ENCODE data around the gene NIM1K. TPM values are rescaled to one million over a fixed set of nuclear protein-coding genes. Genes with fewer than 3 reads are reported as not detected.

NIM1K gene
- total RNA-seq, 1 experiment from 2014 or later, result 0.26 TPM

DNA sequence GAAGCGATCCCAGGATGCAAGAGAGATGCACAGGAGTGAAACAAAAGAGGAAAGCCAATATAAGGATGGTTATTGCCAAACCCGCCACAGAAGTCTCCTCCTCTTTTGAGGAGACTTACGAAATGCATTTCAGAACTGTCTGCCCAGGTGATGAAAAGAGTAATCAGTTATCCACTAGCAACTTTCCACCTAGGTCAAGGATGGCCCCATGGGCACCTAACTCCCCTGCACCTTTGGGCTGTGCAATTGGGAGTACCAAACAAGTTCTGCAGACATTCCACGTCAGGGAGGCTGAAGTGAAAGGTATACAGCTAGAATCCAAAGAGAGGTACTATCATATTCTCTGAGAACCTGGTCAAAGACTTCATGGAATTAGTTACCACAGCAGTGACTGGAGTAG is 95.5 kb downstream of the NIM1K start:
- intact Hi-C loops (cut with micrococcal nuclease; ENCODE audit: unreplicated experiment), result no loop called here
- TF ChIP-seq, protein P1, sequence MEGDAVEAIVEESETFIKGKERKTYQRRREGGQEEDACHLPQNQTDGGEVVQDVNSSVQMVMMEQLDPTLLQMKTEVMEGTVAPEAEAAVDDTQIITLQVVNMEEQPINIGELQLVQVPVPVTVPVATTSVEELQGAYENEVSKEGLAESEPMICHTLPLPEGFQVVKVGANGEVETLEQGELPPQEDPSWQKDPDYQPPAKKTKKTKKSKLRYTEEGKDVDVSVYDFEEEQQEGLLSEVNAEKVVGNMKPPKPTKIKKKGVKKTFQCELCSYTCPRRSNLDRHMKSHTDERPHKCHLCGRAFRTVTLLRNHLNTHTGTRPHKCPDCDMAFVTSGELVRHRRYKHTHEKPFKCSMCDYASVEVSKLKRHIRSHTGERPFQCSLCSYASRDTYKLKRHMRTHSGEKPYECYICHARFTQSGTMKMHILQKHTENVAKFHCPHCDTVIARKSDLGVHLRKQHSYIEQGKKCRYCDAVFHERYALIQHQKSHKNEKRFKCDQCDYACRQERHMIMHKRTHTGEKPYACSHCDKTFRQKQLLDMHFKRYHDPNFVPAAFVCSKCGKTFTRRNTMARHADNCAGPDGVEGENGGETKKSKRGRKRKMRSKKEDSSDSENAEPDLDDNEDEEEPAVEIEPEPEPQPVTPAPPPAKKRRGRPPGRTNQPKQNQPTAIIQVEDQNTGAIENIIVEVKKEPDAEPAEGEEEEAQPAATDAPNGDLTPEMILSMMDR (IDR thresholded peaks at IDR 0.05; ENCODE audit: unreplicated experiment), result no peak
- DNase-seq, result no peak
- Mint-ChIP-seq H3K27ac (ENCODE audit: unreplicated experiment) (peak overlapping the region; percentile 83), H3K27me3 (ENCODE audit: unreplicated experiment) (no peaks in the 10 kb centered on the region), H3K4me1 (ENCODE audit: low read depth, unreplicated experiment) (peaks cover 9% of the 10 kb centered on the region), H3K4me3 (ENCODE audit: low read depth, unreplicated experiment) (no peak overlapping the region), H3K36me3 (ENCODE audit: insufficient read depth, unreplicated experiment) (peaks cover 94% of the 10 kb centered on the region), H3K9me3 (ENCODE audit: low read depth, unreplicated experiment) (no peaks in the 10 kb centered on the region)
- no TSS peak for BruUV-seq (replicated peaks)
- CTCF ChIA-PET, result no interaction called here

GRCh38 chr5:43288269-43288831 is 96.3 kb downstream of the NIM1K start:
- H3K4me3 Mint-ChIP-seq (ENCODE audit: low read depth, unreplicated experiment), result no peak overlapping the region
- no peaks in the 10 kb centered on the region for H3K27me3 Mint-ChIP-seq (ENCODE audit: unreplicated experiment)
- H3K27ac Mint-ChIP-seq (ENCODE audit: unreplicated experiment), result peak overlapping the region; percentile 57
- peaks cover 96% of the 10 kb centered on the region for H3K36me3 Mint-ChIP-seq (ENCODE audit: insufficient read depth, unreplicated experiment)
- no TSS peak for BruUV-seq (replicated peaks)
- peaks cover 9% of the 10 kb centered on the region for H3K4me1 Mint-ChIP-seq (ENCODE audit: low read depth, unreplicated experiment)
- DNase-seq, result no peak
- intact Hi-C loops (cut with micrococcal nuclease; ENCODE audit: unreplicated experiment), result no loop called here
- no peaks in the 10 kb centered on the region for H3K9me3 Mint-ChIP-seq (ENCODE audit: low read depth, unreplicated experiment)
- CTCF ChIA-PET, result no interaction called here
- TF ChIP-seq, protein P1 (IDR thresholded peaks at IDR 0.05; ENCODE audit: unreplicated experiment), result no peak

GRCh38 chr5:43290726-43291125 is 98.7 kb downstream of the NIM1K start:
- TF ChIP-seq, protein P1 (IDR thresholded peaks at IDR 0.05; ENCODE audit: unreplicated experiment), result no peak
- intact Hi-C loops (cut with micrococcal nuclease; ENCODE audit: unreplicated experiment), result loop anchor here (5.0 kb wide), 1 partner anchor 192 kb away; the partner anchor contains the start of gene TMEM267
- no peaks in the 10 kb centered on the region for H3K9me3 Mint-ChIP-seq (ENCODE audit: low read depth, unreplicated experiment)
- CTCF ChIA-PET, result interaction anchor here (0.6 kb wide), 1 partner anchor 65 kb away, joined by 3 read pairs; no protein-coding TSS in a partner anchor
- BruUV-seq (replicated peaks), result no TSS peak
- no peaks in the 10 kb centered on the region for H3K27me3 Mint-ChIP-seq (ENCODE audit: unreplicated experiment)
- H3K4me3 Mint-ChIP-seq (ENCODE audit: low read depth, unreplicated experiment), result no peak overlapping the region
- H3K27ac Mint-ChIP-seq (ENCODE audit: unreplicated experiment), result peak overlapping the region; percentile 6
- no peak for DNase-seq
- H3K36me3 Mint-ChIP-seq (ENCODE audit: insufficient read depth, unreplicated experiment), result peaks cover 96% of the 10 kb centered on the region
- peaks cover 28% of the 10 kb centered on the region for H3K4me1 Mint-ChIP-seq (ENCODE audit: low read depth, unreplicated experiment)

DNA sequence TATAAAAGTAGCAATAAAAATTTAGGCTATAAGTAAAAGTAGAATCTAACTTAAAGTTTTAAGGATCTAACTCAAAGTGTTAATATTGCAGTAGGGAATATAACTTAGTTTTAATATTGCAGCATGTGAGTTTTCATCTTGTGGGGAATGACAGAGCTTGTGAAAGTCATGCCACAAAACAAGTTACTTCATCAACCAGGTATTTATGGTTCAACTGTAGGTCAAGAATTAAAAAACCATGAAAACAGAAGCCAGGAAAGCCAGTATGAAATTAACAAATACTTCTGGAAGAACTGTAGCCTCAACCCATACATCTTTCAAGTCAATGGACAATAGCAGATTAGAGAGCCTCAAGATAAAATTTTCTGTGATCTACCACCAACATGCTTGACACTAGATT is 102.2 kb downstream of the NIM1K start:
- H3K9me3 Mint-ChIP-seq (ENCODE audit: low read depth, unreplicated experiment), result no peaks in the 10 kb centered on the region
- no peak for DNase-seq
- no peak overlapping the region for H3K27ac Mint-ChIP-seq (ENCODE audit: unreplicated experiment)
- CTCF ChIA-PET, result interaction anchor here (0.5 to 1.0 kb wide), 3 partner anchors 8 to 63 kb away, joined by 3 to 4 read pairs (median 3); no protein-coding TSS in a partner anchor
- no peaks in the 10 kb centered on the region for H3K27me3 Mint-ChIP-seq (ENCODE audit: unreplicated experiment)
- intact Hi-C loops (cut with micrococcal nuclease; ENCODE audit: unreplicated experiment), result loop anchor here (2.0 to 5.0 kb wide), 2 partner anchors 15 to 188 kb away; partner anchors contain the start of gene TMEM267
- H3K4me1 Mint-ChIP-seq (ENCODE audit: low read depth, unreplicated experiment), result peaks cover 28% of the 10 kb centered on the region
- TF ChIP-seq, protein P1 (IDR thresholded peaks at IDR 0.05; ENCODE audit: unreplicated experiment), result no peak
- no peak overlapping the region for H3K4me3 Mint-ChIP-seq (ENCODE audit: low read depth, unreplicated experiment)
- peaks cover 97% of the 10 kb centered on the region for H3K36me3 Mint-ChIP-seq (ENCODE audit: insufficient read depth, unreplicated experiment)
- BruUV-seq (replicated peaks), result no TSS peak
